SU-DHL-6 (cell line): Measurements from ENCODE around the gene RUNX1.

Experiments used
- H2AFZ ChIP-seq: fragments of 200-600 bp; sonication (generic); 2 replicates; pipeline ENCODE4 v1.6.1; 2014; ENCODE audit warnings: low read depth, mild to moderate bottlenecking, moderate library complexity, mixed read lengths, antibody characterized with exemption, low read length; ENCODE audit not compliant: severe bottlenecking
- H3F3A ChIP-seq: fragments of 200-600 bp; shearing (Covaris generic); 2 replicates; pipeline ENCODE4 v1.6.0; 2016; ENCODE audit warnings: antibody characterized with exemption, mild to moderate bottlenecking; ENCODE audit not compliant: insufficient read depth
- H3K27ac ChIP-seq: fragments of 200-600 bp; sonication (generic); 2 replicates; pipeline ENCODE4 v1.5.1; 2016; ENCODE audit warnings: low read depth, mild to moderate bottlenecking, low read length, moderate library complexity, mixed read lengths
- H3K27me3 ChIP-seq: fragments of 200-600 bp; sonication (generic), shearing (Covaris generic); 2 replicates; pipeline ENCODE4 v1.6.0; 2014; ENCODE audit warnings: mild to moderate bottlenecking, low read length
- H3K36me3 ChIP-seq: fragments of 200-600 bp; sonication (generic); 2 replicates; pipeline ENCODE4 v1.6.1; 2014; ENCODE audit warnings: mild to moderate bottlenecking, low read length, mixed read lengths
- H3K4me2 ChIP-seq: fragments of 300-600, 200-600 bp; shearing (Covaris generic), sonication (generic); 2 replicates; pipeline ENCODE4 v1.6.0; 2014; ENCODE audit warnings: low read length, low read depth, mild to moderate bottlenecking; ENCODE audit not compliant: poor library complexity, severe bottlenecking
- H3K4me3 ChIP-seq: fragments of 200-600 bp; sonication (generic); 2 replicates; pipeline ENCODE4 v1.5.1; 2014; ENCODE audit warnings: antibody characterized with exemption, low read length, mild to moderate bottlenecking, mixed read lengths; ENCODE audit not compliant: insufficient read depth, poor library complexity, severe bottlenecking
- H3K79me2 ChIP-seq: fragments of 200-600 bp; sonication (generic); 2 replicates; pipeline ENCODE4 v1.6.1; 2014; ENCODE audit warnings: mild to moderate bottlenecking, low read length, moderate library complexity; ENCODE audit not compliant: insufficient read depth
- H3K9ac ChIP-seq: fragments of 200-600 bp; sonication (generic); 2 replicates; pipeline ENCODE4 v1.7.0; 2014; ENCODE audit warnings: mild to moderate bottlenecking, low read length
- H3K9me2 ChIP-seq: fragments of 200-600 bp; sonication (generic); replicated peaks from 2 replicates; pipeline ENCODE4 v1.6.1; 2014; ENCODE audit warnings: low read length; ENCODE audit not compliant: insufficient read depth
- H3K9me3 ChIP-seq: fragments of 200-600 bp; sonication (generic); 2 replicates; pipeline ENCODE4 v1.6.1; 2014; ENCODE audit warnings: low read length, mixed read lengths; ENCODE audit not compliant: insufficient read depth
- H4K20me1 ChIP-seq: fragments of 200-600 bp; sonication (generic); 2 replicates; pipeline ENCODE4 v1.6.1; 2014; ENCODE audit warnings: low read depth, mild to moderate bottlenecking, antibody characterized with exemption, low read length, moderate library complexity, mixed read lengths
- CTCF ChIP-seq: fragments of 200-600 bp; sonication (generic); IDR thresholded peaks from one replicate; pipeline ENCODE4 v1.5.1; 2017; ENCODE audit warnings: antibody characterized with exemption, mild to moderate bottlenecking, low read length, moderate library complexity; ENCODE audit not compliant: insufficient read depth, poor library complexity, severe bottlenecking
- EZH2phosphoT487 ChIP-seq: fragments of 200-600 bp; sonication (generic), shearing (Covaris generic); conservative IDR thresholded peaks from 2 replicates; pipeline ENCODE4 v1.6.1; 2018; ENCODE audit warnings: mild to moderate bottlenecking, antibody characterized with exemption, low read length, moderate library complexity, mixed read lengths

RUNX1 gene

GRCh38 chr21:34871026-34871908 is 177.8 kb downstream of the RUNX1 start:
- Histone ChIP-seq H3K27ac (no peak overlapping the region), H3K36me3 (no peaks in the 10 kb centered on the region)

GRCh38 chr21:34870246-34870645 is 178.9 kb downstream of the RUNX1 start:
- no peak for TF ChIP-seq EZH2phosphoT487
- no peak for TF ChIP-seq CTCF
- Histone ChIP-seq H3K9ac (no peak overlapping the region), H3K36me3 (no peaks in the 10 kb centered on the region), H3K27me3 (no peaks in the 10 kb centered on the region), H3K9me2 (no peaks in the 10 kb centered on the region), H3F3A (peaks cover 17% of the 10 kb centered on the region), H3K9me3 (no peaks in the 10 kb centered on the region), H3K79me2 (peaks cover 15% of the 10 kb centered on the region; the same call in 1 of the 2 replicates), H3K4me3 (no peak overlapping the region), H2AFZ (no peak overlapping the region), H4K20me1 (no peaks in the 10 kb centered on the region), H3K4me2 (no peak overlapping the region), H3K27ac (no peak overlapping the region)

More at GRCh38 chr21:34871026-34871908, 177.8 kb downstream of the RUNX1 start:
- Histone ChIP-seq H2AFZ (no peak overlapping the region), H3K27me3 (no peaks in the 10 kb centered on the region), H3F3A (peaks cover 6% of the 10 kb centered on the region), H3K9ac (no peak overlapping the region), H3K79me2 (peaks cover 19% of the 10 kb centered on the region; the same call in 1 of the 2 replicates), H4K20me1 (no peaks in the 10 kb centered on the region), H3K4me2 (no peak overlapping the region), H3K4me3 (no peak overlapping the region), H3K9me3 (no peaks in the 10 kb centered on the region), H3K9me2 (no peaks in the 10 kb centered on the region)
- TF ChIP-seq EZH2phosphoT487 (no peak), CTCF (no peak)

- no peaks in the 10 kb centered on the region for H3K36me3 ChIP-seq
- H3K27ac ChIP-seq = no peak overlapping the region
- no peak for TF ChIP-seq CTCF
- no peak for TF ChIP-seq EZH2phosphoT487
- H3K9ac ChIP-seq = no peak overlapping the region
- no peaks in the 10 kb centered on the region for H3K27me3 ChIP-seq
- H3K9me3 ChIP-seq = no peaks in the 10 kb centered on the region
- H2AFZ ChIP-seq = no peak overlapping the region
- H3K79me2 ChIP-seq = peaks cover 12% of the 10 kb centered on the region; the same call in 1 of the 2 replicates
- no peaks in the 10 kb centered on the region for H3K9me2 ChIP-seq
- no peak overlapping the region for H3K4me3 ChIP-seq
- H4K20me1 ChIP-seq = no peaks in the 10 kb centered on the region
- peaks cover 18% of the 10 kb centered on the region for H3F3A ChIP-seq
- H3K4me2 ChIP-seq = no peak overlapping the region
Observed at GRCh38 chr21:34869545-34869944, 179.6 kb downstream of the RUNX1 start.
